Stimulated activated naive B cell treated with anti-CD40 and anti-IgM and Interleukin-4, amounts not matched to agents 10 μg/mL and 1 μg/mL and 100 μg/mL, for 72 hours (primary cell): Measurements from ENCODE around the gene EPS8.

Experiments used
- ATAC-seq, 2 donors: fragments of 150-1000 bp; cut with Tn5 transposase; replicated peaks; 2 replicates each; pipeline ENCODE4 v1.10.0; 2021; ENCODE audit warnings: moderate library complexity in 1 of 2
- DNase-seq: peaks from one replicate; pipeline ENCODE4 v3.0.0; 2021
- H3K27ac Mint-ChIP-seq: one replicate; pipeline ENCODE4 v1.8.0; 2022; ENCODE audit warnings: mild to moderate bottlenecking, mixed read lengths
- H3K27me3 Mint-ChIP-seq, 2 donors: one replicate each; pipeline ENCODE4 v1.8.0; 2022; ENCODE audit warnings: mixed read lengths in 2 of 2
- H3K36me3 Mint-ChIP-seq, 2 donors: one replicate each; pipeline ENCODE4 v1.8.0; 2022; ENCODE audit warnings: mixed read lengths in 2 of 2, mild to moderate bottlenecking in 1 of 2
- H3K4me1 Mint-ChIP-seq, 2 donors: one replicate each; pipeline ENCODE4 v1.8.0; 2022; ENCODE audit warnings: mixed read lengths in 2 of 2, mild to moderate bottlenecking in 1 of 2
- H3K4me3 Mint-ChIP-seq, 2 donors: one replicate each; pipeline ENCODE4 v1.8.0; 2022; ENCODE audit warnings: mild to moderate bottlenecking in 2 of 2, mixed read lengths in 2 of 2, moderate library complexity in 1 of 2
- H3K9me3 Mint-ChIP-seq, 2 donors: one replicate each; pipeline ENCODE4 v1.8.0; 2022; ENCODE audit warnings: mixed read lengths in 2 of 2, mild to moderate bottlenecking in 1 of 2

EPS8 gene

DNA sequence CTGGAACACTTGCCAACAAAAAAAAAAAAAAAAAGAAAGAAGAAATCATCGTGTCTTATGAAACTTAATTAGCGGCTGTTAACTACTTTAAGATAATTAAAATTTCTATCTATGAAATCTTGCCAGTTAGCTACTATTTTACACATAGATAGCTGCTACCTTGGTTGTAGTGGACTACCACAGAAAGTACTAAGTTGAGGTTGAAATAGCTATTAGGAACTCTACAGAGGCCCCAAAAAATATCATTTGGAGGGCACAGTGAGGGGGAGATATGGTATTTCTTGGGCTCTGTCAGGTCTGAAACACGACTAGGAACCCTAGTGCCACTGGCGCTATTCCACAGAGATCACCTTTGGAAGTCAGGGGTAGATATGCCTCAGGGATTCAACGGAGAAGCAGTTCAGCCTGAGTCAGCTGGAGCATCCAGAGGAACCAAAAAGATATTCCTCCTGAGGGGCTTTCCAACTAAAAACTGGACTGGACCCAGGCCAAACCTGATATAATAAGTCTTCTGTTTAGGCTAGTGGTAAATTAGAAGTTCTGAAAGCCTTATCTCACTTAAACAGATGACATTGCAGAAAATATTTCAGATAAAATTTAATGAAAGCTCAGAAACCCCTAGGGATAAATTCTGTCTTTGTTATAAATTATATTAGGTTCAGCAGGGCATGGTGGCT, 126.1 kb downstream of the EPS8 start:
- no peak for DNase-seq
- H3K9me3 Mint-ChIP-seq: no peaks in the 10 kb centered on the region

DNA sequence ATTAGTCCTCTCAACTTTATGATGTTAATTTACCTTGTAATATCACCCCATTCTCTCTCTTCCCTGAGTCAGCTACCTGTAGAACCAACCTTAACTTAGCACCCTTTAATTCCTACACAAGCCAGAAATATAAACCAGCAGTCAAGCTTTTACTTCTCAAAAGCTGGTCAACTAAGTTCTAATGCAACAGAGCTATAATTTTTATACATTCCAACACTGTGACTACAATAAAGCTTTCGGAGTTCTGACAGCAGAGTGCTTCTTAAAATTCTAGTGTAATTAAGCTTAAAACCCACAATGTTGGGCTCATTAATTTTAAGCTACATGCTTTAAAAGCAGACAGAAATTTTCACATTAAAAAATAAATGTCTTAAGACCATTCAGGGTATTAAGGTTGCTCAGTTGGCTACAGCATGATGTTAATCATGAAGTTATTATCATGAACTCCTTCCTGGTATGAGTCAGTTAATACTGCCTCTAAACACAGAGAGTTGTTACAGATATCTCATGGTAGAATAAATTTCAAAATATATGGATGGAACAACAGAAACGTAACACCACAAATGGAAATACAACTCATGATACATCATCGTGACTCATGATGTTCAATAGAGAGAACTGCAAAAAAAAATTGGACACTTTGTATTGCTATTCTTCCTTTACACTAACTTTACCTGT, 126.7 kb downstream of the EPS8 start:
- H3K27me3 Mint-ChIP-seq: no peaks in the 10 kb centered on the region
- no peak for ATAC-seq
- H3K9me3 Mint-ChIP-seq: no peaks in the 10 kb centered on the region

More for the DNA sequence above, 126.1 kb downstream of the EPS8 start:
- Mint-ChIP-seq H3K27ac (no peak overlapping the region), H3K36me3 (no peaks in the 10 kb centered on the region), H3K4me3 (no peak overlapping the region), H3K27me3 (no peaks in the 10 kb centered on the region), H3K4me1 (no peaks in the 10 kb centered on the region)
- ATAC-seq: no peak

DNA sequence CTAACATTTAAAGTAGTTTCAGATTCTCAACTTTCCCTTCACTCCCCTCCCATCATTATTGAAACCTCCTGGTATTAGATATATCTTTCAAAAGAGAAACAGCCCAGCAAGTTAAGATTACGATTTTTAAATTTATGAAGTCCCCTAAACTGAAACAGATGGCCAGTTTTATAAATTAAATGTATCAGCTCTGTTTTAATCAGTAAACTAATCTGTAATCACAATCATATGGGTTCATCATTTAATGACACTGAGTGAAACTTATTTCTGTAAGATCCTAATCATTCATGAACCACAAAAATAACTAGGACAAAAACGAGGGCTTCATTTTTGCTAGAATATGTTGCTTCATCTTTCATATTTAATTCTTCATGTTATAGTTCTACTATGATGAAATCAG, 137.8 kb downstream of the EPS8 start:
- H3K9me3 Mint-ChIP-seq: no peaks in the 10 kb centered on the region
- H3K4me3 Mint-ChIP-seq: no peak overlapping the region
- H3K36me3 Mint-ChIP-seq: no peaks in the 10 kb centered on the region
- ATAC-seq (no peak), DNase-seq (no peak)
- no peak overlapping the region for H3K27ac Mint-ChIP-seq
- H3K27me3 Mint-ChIP-seq: peaks cover 0 to 7% of the 10 kb centered on the region in 2 donors
- no peaks in the 10 kb centered on the region for H3K4me1 Mint-ChIP-seq

More for the DNA sequence above, 126.7 kb downstream of the EPS8 start:
- Mint-ChIP-seq H3K27ac (no peak overlapping the region), H3K36me3 (no peaks in the 10 kb centered on the region), H3K4me3 (no peak overlapping the region), H3K4me1 (no peaks in the 10 kb centered on the region)
- DNase-seq: no peak

DNA sequence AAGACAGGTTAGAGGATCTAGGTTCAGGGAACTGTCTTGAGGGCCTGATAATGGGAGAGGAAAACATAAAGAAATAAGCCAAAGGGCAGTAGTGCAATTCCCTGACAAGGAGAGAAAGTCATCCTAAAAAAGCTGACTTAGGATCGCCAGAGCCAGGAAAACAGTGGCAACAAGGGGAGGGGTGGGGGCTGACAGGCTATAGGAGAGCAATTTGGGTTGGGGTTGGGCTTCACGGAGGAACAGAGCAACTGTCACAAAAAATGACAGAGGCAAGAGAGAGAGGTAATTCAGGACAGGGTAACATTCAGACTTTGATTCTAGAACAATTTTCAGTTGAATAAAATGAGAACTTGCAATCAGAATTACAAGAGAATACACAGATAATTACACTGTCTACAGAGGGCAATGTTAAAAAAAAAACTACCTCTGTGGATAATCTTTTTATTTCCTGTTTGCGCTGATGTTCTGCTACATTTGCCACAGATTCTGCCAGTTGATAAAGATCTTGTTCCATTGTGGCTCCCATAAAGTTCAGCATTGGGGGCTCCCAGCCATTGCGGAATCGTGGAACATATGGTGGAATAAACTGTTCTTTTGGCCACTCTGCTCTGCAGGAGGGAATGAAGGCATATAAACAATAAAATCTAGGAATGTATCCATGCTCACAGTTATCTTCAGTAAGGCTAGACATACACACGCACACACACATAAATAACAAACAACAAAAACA, 138.6 kb downstream of the EPS8 start:
- H3K4me1 Mint-ChIP-seq: no peaks in the 10 kb centered on the region
- H3K27ac Mint-ChIP-seq: no peak overlapping the region
- no peak overlapping the region for H3K4me3 Mint-ChIP-seq
- ATAC-seq (no peak), DNase-seq (no peak)
- no peaks in the 10 kb centered on the region for H3K36me3 Mint-ChIP-seq
- peaks cover 0 to 7% of the 10 kb centered on the region in 2 donors for H3K27me3 Mint-ChIP-seq
- H3K9me3 Mint-ChIP-seq: no peaks in the 10 kb centered on the region

DNA sequence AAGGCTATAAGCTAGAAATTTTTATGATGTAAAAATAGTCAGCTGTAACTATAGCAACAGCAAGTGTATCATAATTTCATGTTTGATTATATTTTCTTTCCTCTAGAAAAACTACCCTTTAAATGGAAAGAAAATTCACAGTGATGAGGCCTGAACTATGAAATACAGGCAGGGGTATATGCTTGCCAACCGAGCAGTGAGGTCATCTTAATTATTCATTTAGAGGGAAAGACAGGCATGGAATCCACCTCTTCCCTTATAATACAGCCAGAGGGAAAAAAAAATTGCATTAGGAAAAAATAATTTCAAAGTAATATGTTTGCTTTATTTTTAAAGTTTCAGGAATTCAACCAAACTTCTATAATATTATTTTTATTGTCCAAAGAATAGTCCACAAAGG, 139.8 kb downstream of the EPS8 start:
- Mint-ChIP-seq H3K4me1 (no peaks in the 10 kb centered on the region), H3K27ac (no peak overlapping the region), H3K9me3 (no peaks in the 10 kb centered on the region), H3K36me3 (no peaks in the 10 kb centered on the region), H3K4me3 (no peak overlapping the region), H3K27me3 (peaks cover 0 to 7% of the 10 kb centered on the region in 2 donors)
- DNase-seq (no peak), ATAC-seq (no peak)

DNA sequence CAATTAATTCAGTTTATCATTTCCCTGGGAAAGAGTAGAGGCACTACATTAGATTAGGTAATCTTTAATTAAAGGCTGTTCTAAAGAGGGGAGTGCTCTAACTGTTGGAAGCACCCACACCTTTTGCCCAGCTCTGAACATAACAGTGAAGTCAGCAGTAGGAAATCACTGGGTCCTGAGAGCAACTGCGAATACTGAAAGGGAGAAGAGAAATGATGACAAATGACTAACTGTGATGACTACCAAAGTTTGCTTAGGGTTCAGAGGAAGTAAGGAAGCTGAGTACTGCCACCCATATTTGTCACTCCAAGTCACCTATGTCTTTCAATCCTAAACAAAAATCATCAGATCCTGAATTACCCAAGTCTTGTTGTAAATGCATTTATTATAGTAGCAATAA, 140.6 kb downstream of the EPS8 start:
- no peaks in the 10 kb centered on the region for H3K36me3 Mint-ChIP-seq
- no peak overlapping the region for H3K27ac Mint-ChIP-seq
- no peaks in the 10 kb centered on the region for H3K9me3 Mint-ChIP-seq
- ATAC-seq (no peak), DNase-seq (no peak)
- no peak overlapping the region for H3K4me3 Mint-ChIP-seq
- H3K4me1 Mint-ChIP-seq: no peaks in the 10 kb centered on the region
- peaks cover 0 to 7% of the 10 kb centered on the region in 2 donors for H3K27me3 Mint-ChIP-seq

DNA sequence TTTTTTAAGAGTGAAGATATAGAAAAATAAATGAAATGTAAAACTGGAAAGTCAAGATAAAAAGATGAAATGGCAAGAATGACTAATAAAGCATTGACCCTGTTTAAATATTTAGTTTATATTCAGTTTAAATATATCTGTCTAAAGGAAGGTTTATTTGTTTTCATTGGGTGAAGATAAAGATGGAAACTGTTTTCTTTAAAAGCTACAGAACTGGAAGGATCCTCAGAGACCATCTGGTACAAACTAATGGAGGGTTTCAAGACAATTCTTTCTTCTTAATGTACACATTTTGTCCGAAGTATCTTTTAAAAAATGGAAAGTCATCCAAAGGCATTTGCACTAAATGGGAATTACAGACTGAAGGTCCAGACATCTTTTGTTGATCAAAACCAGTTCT, 142.6 kb downstream of the EPS8 start:
- Mint-ChIP-seq H3K9me3 (no peaks in the 10 kb centered on the region), H3K4me3 (no peak overlapping the region), H3K4me1 (no peaks in the 10 kb centered on the region), H3K36me3 (no peaks in the 10 kb centered on the region), H3K27me3 (peaks cover 0 to 7% of the 10 kb centered on the region in 2 donors), H3K27ac (no peak overlapping the region)
- ATAC-seq (no peak), DNase-seq (no peak)

DNA sequence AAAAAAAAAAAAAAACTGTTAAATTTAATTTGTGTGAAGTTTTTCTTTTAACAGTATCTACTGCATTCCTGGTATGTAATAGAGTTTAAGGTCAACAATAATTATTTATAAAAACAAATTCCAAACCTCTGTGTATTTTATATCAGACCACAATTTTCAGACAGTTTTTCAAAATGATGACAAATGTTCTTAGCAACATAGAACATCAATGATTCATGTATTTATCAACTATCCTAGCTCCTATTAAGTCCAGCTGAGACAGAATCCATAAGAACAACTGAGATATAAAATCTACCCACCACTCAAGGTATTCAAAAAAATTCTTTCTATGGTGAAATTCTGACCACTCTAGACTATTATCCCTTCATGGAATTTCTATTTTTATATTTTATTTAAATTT, 144.5 kb downstream of the EPS8 start:
- peaks cover 0 to 6% of the 10 kb centered on the region in 2 donors for H3K27me3 Mint-ChIP-seq

DNA sequence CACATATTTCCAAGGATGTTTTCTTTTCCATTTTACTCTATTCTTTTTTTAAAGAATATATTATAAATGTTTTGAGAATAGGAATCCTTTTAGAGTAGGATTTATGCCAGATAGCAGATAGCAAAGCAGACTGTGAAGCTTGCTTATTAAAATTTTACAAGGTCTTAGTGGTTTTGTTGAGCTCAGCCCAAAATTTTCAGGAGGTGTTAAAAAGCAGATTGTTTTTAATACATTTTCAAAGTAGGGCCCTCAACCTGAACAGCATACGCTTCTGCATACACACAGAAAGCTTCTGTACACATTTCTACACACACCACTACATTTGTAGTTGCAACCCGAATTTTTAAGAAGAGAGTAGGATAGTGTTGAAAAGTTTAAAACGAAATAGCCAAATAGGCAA, 151.0 kb downstream of the EPS8 start:
- no peak for DNase-seq
- Mint-ChIP-seq H3K27me3 (peaks cover 0 to 6% of the 10 kb centered on the region in 2 donors), H3K4me1 (no peaks in the 10 kb centered on the region), H3K36me3 (no peaks in the 10 kb centered on the region), H3K9me3 (no peaks in the 10 kb centered on the region), H3K27ac (no peak overlapping the region), H3K4me3 (no peak overlapping the region)
- no peak for ATAC-seq

More for the DNA sequence above, 144.5 kb downstream of the EPS8 start:
- H3K4me3 Mint-ChIP-seq: no peak overlapping the region
- DNase-seq: no peak
- no peak overlapping the region for H3K27ac Mint-ChIP-seq
- no peak for ATAC-seq
- no peaks in the 10 kb centered on the region for H3K36me3 Mint-ChIP-seq
- H3K4me1 Mint-ChIP-seq: no peaks in the 10 kb centered on the region
- H3K9me3 Mint-ChIP-seq: no peaks in the 10 kb centered on the region

DNA sequence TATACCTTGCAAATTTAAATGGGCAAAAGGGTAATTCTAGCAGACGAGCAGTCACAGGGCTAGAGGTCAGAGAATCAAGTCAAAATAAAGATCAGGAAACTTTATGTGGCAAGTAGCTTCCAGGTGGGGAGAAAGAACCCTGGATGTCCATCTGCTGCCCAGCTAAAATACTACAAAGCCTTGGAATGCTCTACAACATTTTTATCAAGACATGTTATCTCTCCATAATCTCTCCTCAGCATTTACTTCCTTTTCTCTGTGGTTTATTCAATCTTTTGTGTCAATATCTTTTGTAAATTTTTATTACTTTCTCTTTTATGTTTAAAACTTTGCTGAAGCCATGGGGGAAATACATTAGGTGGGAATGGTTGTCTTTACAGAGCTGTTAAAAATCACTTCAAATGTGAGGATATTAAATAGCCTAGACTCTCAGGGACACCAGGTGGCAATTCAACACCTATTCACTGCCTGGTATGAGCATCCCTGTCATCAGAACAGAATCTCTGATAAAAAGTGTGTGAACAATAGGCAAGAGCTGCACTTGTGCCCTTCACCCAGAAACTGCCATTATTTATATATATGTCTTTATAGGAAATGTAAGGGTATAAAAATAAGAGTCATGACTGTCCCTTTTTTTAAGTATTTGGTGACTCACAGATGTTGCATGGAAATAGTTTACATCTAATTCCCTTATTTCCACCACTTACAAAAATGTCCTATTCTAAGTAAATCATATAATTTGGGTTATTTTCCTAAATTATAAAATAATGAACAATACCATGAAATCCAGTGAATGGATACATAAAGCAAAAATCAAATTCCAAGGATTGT, 152.9 kb downstream of the EPS8 start:
- H3K27ac Mint-ChIP-seq: no peak overlapping the region
- no peaks in the 10 kb centered on the region for H3K9me3 Mint-ChIP-seq
- peaks cover 0 to 6% of the 10 kb centered on the region in 2 donors for H3K27me3 Mint-ChIP-seq
- ATAC-seq (no peak), DNase-seq (no peak)
- no peaks in the 10 kb centered on the region for H3K4me1 Mint-ChIP-seq
- no peaks in the 10 kb centered on the region for H3K36me3 Mint-ChIP-seq
- no peak overlapping the region for H3K4me3 Mint-ChIP-seq

DNA sequence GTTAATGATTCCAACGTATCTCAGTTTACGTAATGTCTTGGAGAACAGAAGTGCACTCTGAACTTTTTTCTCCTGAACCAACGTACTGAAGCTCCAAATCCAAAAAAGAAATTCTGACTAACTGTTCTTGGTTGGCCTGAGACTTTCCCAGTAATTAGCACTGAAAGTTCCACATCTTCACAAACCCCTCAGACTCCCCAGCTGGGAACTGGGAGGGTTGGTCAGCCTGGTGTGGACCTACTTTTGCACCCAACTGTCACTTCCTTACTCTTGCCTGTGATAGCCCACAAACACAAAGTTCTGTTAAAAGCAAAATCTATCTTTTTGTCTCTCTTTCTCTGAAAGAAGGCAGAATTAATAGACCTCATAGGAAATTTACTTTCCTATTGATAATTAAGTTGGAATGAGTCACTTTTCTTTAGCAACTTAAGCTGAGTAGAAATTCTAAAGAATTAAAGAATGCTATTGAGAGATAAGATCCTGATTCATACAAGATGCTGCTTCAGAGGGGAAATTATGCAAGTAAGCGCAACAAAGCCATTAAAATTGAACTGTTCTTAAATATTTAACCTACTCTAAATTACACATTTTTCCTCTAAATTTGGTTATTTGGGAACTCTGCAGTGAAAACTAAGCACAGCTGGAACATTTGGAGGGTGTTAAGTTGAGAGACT, 155.0 kb downstream of the EPS8 start:
- DNase-seq (no peak), ATAC-seq (no peak)
- no peak overlapping the region for H3K4me3 Mint-ChIP-seq
- peaks cover 0 to under 1% of the 10 kb centered on the region in 2 donors for H3K4me1 Mint-ChIP-seq
- no peak overlapping the region for H3K27ac Mint-ChIP-seq
- H3K27me3 Mint-ChIP-seq: no peaks in the 10 kb centered on the region
- no peaks in the 10 kb centered on the region for H3K9me3 Mint-ChIP-seq
- H3K36me3 Mint-ChIP-seq: no peaks in the 10 kb centered on the region

DNA sequence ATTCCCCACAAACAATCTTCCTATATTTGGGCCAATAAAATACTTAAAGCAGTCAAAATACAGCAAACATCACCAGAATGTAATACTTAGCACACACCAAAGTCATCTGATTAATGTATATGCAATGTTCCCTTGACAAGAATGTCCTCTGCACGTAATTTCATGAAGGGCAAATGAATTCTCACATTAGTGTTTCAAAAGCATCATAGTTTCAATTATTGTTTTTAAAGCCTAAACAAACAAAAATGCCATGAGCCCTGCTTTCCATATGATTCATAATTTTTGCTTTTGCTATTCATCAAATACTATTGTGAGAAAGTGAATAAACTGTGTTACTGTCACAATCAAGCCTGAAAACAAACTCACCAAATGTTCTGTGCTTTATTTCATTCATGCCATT, 156.0 kb downstream of the EPS8 start:
- no peak overlapping the region for H3K4me3 Mint-ChIP-seq
- H3K9me3 Mint-ChIP-seq: no peaks in the 10 kb centered on the region
- H3K36me3 Mint-ChIP-seq: no peaks in the 10 kb centered on the region
- ATAC-seq (no peak), DNase-seq (no peak)
- H3K27me3 Mint-ChIP-seq: no peaks in the 10 kb centered on the region
- H3K27ac Mint-ChIP-seq: no peak overlapping the region
- peaks cover 0 to 2% of the 10 kb centered on the region in 2 donors for H3K4me1 Mint-ChIP-seq

DNA sequence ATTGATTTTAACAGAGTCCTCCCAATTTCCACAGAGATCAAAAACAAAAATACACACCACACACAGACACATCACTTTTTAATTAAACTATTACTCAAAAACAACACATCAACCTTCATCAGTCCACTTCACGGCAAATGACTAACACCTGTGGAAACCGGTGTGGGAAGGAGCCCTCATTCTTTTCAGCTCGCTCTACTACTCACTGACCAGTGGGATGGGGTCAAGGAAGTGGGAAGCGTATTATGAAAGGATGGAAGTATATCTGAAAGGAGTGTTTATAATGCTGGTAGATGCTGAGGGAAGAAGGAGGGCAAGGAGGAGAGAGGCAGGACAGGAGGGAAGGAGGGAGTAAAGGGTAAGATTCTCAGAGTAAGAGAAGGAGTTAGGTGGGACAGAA, 156.5 kb downstream of the EPS8 start:
- H3K4me3 Mint-ChIP-seq: no peak overlapping the region
- H3K27ac Mint-ChIP-seq: no peak overlapping the region
- H3K36me3 Mint-ChIP-seq: no peaks in the 10 kb centered on the region
- H3K4me1 Mint-ChIP-seq: peaks cover 0 to 2% of the 10 kb centered on the region in 2 donors
- H3K9me3 Mint-ChIP-seq: no peaks in the 10 kb centered on the region
- DNase-seq (no peak), ATAC-seq (no peak)
- H3K27me3 Mint-ChIP-seq: no peaks in the 10 kb centered on the region
